Retinal pigment epithelial cell (primary cell): ENCODE results near the gene XYLT1.

Experiments
- DNase-seq: peaks from one replicate; pipeline ENCODE4 v3.0.0-alpha.2; 2010; ENCODE audit warnings: low read depth
- H3K4me3 ChIP-seq: 2 replicates; pipeline ENCODE4 v1.5.1; 2011; ENCODE audit warnings: mild to moderate bottlenecking, low read length, control low read depth, moderate library complexity
- TF ChIP-seq, protein P1 (sequence below): conservative IDR thresholded peaks from 2 replicates; pipeline ENCODE4 v1.5.1; 2011; ENCODE audit warnings: low read depth, low read length, control low read depth, inconsistent platforms

The XYLT1 gene

DNA sequence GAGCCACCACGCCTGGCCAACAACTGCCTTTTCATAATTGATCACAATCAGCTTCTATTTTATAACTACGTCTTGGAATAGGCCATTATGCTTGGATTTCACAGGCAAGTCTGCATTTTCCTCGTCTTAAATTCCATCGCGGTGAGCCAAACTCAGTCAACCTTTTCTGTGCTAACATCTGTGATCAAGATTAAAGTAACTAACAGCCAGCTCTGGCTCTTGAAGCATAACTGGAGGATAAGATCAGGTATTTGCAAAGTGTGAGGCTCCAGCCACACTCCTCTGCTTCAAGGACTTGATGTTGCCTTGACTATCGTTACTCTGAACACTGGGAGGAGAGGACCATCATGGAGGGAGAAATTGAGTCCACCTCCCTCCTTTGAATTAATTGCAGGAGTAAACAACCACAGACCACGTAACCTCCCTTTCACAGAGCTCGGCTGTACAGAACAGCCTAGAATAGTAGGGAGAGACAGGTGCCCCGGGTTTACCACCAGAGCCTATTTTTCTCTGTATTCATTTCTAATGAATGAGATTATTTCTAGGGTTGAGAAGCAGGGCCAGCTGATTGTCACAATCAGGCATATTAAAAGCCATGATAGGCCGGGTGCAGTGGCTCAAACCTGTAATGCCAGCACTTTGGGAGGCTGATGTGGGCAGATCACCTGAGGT is 143.0 kb downstream of the XYLT1 start:
- H3K4me3 ChIP-seq = no peak overlapping the region
- DNase-seq = no peak
- TF ChIP-seq, protein P1, sequence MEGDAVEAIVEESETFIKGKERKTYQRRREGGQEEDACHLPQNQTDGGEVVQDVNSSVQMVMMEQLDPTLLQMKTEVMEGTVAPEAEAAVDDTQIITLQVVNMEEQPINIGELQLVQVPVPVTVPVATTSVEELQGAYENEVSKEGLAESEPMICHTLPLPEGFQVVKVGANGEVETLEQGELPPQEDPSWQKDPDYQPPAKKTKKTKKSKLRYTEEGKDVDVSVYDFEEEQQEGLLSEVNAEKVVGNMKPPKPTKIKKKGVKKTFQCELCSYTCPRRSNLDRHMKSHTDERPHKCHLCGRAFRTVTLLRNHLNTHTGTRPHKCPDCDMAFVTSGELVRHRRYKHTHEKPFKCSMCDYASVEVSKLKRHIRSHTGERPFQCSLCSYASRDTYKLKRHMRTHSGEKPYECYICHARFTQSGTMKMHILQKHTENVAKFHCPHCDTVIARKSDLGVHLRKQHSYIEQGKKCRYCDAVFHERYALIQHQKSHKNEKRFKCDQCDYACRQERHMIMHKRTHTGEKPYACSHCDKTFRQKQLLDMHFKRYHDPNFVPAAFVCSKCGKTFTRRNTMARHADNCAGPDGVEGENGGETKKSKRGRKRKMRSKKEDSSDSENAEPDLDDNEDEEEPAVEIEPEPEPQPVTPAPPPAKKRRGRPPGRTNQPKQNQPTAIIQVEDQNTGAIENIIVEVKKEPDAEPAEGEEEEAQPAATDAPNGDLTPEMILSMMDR = no peak

DNA sequence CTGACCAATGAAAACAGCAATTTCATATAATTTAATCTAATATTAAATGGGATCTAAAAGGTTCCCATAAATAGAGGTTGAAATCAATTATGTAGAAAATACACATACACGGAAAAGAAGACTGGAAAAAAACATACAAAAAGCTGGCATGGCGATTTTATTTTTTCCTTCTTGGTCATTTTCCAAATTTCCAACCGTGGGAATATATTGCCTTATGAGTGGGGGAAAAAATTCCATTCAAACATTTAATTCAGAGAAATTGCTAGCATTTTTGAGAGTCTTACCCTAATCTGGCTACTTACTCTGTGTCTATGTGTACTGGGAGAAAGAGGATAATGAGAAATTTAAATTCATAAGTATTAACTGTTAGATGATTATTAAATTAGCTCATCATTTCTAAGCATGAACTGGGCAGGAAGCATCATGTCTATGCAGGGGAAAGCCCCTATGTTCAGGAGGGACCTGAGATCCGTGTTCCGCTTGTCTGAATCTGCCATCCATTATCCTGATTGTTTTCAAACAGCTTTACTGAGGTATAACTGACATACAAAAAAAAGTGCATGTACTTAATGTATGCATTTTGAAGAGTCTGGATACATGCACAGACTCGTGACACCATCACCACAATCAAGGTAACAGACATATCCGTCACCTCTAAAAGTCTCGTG is 145.2 kb downstream of the XYLT1 start:
- H3K4me3 ChIP-seq = no peak overlapping the region
- TF ChIP-seq, protein P1 = no peak
- peak; percentile 15 for DNase-seq

DNA sequence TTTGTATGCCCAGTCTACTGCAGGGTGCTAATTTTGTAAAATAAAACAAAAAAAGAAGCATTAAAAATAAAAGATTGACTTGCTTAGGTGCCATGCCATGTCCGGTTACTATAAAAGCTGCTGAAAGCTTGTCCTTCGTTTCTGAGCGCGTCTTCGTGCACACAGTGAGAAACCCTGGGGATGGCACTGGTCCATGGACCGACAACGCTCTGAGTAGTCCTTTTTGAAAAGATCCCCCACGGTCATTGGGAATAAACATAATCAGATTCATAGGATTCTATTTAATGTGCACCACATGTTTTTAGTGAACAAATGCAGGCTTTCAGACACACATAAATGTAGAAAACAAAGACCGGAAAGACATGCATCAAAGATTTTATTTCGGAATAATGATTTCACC is 146.3 kb downstream of the XYLT1 start:
- TF ChIP-seq, protein P1 = no peak
- H3K4me3 ChIP-seq = no peak overlapping the region
- no peak for DNase-seq

DNA sequence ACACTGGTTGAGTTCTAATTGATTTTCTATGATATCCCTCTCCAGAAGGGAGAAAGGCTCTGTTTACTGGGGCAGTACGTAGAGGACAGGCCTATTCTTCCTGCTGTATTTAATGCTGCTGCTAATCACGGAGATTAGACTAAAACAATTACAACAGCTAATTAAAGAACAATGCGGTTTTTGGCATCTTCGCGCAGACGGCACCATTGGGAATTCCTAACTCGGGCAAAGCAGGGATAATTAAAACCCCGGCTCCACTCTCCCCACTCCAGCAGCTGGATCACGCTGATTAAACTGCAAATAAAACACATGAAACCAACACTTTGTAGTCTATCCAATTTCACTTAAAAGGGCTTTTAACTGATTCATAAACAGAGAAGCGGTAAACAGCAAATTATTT is 147.6 kb downstream of the XYLT1 start:
- no peak for DNase-seq
- TF ChIP-seq, protein P1 = no peak
- no peak overlapping the region for H3K4me3 ChIP-seq

DNA sequence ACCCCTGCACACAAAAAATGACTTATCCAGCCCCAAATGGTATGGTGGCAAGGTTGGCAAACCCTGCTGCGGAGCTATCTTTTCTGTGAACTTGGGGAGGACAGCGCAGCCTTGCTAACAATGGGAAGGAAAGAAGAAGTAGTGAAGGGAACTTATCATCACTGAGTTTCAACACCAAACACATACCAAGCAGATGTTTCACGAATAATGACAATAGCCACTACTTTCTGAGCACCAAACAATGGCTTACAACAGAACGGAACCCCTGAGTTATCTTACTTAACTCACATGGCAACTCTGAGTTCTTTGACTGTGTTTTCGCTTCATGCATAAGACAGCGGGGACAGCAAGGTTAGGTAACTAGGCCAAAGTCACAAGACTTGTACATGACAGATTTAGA is 148.9 kb downstream of the XYLT1 start:
- TF ChIP-seq, protein P1 = no peak
- H3K4me3 ChIP-seq = no peak overlapping the region
- DNase-seq = no peak

DNA sequence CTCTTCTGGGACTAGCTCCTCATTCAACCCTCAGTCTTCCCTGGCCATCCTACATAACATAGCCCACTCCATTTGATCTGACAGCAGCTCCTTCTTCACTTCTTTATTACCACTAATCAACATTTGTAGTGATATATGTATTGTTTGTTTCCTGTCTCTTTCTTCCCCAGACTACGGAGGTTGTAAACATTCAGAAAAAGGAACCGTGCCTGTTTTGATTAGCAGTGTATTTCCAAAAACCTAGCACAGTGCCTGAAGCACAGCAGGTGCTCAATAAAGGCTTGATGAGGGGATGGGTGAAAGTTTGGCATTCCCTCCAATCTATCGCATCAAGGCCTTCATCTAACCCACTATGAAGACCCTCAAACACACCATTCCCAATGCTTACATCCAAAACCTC is 150.8 kb downstream of the XYLT1 start:
- no peak for DNase-seq
- TF ChIP-seq, protein P1 = no peak
- H3K4me3 ChIP-seq = no peak overlapping the region

DNA sequence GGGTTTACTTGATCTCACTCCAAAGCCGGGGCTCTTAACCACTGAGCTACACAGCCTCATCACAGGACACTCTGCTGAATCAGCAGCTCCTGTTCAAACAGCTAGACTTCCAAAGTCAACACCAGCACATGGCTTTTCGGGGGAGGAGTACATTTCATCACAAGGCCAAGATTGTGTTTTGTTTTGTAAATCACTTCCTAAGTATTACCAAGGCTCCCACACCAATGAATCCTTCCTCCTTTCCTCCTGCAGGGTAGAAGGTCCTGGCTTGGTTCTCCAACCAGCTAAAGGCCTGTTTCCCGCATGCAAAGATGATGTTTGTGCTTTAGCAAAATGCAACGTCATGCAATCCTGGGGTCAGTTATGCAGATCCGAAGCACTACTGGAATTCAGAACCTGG is 152.5 kb downstream of the XYLT1 start:
- no peak for DNase-seq
- no peak overlapping the region for H3K4me3 ChIP-seq

More for the DNA sequence above, 152.5 kb downstream of the XYLT1 start:
- TF ChIP-seq, protein P1 = no peak
